Measurements from ENCODE around the gene BNIP5.

The BNIP5 gene

DNA sequence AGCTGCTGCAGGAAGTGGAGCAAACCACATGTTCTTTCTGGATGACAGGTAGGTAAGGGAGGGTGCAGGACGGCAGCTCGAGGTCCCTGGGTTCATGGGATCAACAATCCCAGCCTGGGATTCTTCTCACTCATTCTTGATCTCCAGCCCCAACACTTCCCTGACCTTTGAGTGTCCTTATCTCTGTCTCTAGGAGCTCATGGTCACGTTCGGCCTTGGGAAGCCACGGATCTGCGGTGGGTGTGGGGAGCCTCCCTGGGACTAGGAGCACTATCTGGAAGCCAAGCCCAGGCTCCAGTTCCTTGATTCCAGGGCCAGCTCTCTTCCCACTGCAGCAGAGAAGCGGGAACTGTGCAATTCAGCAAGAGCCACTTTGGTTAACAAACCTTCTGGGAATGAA is 27.5 kb downstream of the BNIP5 start:
- H4K20me1 ChIP-seq (ENCODE audit: insufficient read depth, low read length, poor library complexity, severe bottlenecking) = no peaks in the 10 kb centered on the region
- H3K36me3 ChIP-seq (ENCODE audit: insufficient read depth, low read length) = no peaks in the 10 kb centered on the region
- H2AFZ ChIP-seq (ENCODE audit: low read length) = no peak overlapping the region
- no peaks in the 10 kb centered on the region for H3K9me2 ChIP-seq (replicated peaks; ENCODE audit: low read depth, low read length)
- H3K27me3 ChIP-seq (ENCODE audit: insufficient read depth, low read length, poor library complexity, severe bottlenecking) = no peaks in the 10 kb centered on the region
- H3K4me2 ChIP-seq (ENCODE audit: low read depth, low read length, poor library complexity, severe bottlenecking) = no peak overlapping the region
- H3K9ac ChIP-seq (ENCODE audit: low read depth, low read length, poor library complexity, severe bottlenecking) = no peak overlapping the region
- no peaks in the 10 kb centered on the region for H3K4me1 ChIP-seq (ENCODE audit: insufficient read depth, low read length, poor library complexity, severe bottlenecking)
- TF ChIP-seq EZH2phosphoT487 (IDR thresholded peaks at IDR 0.05; ENCODE audit: borderline replicate concordance) = no peak
- TF ChIP-seq, protein P1, sequence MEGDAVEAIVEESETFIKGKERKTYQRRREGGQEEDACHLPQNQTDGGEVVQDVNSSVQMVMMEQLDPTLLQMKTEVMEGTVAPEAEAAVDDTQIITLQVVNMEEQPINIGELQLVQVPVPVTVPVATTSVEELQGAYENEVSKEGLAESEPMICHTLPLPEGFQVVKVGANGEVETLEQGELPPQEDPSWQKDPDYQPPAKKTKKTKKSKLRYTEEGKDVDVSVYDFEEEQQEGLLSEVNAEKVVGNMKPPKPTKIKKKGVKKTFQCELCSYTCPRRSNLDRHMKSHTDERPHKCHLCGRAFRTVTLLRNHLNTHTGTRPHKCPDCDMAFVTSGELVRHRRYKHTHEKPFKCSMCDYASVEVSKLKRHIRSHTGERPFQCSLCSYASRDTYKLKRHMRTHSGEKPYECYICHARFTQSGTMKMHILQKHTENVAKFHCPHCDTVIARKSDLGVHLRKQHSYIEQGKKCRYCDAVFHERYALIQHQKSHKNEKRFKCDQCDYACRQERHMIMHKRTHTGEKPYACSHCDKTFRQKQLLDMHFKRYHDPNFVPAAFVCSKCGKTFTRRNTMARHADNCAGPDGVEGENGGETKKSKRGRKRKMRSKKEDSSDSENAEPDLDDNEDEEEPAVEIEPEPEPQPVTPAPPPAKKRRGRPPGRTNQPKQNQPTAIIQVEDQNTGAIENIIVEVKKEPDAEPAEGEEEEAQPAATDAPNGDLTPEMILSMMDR (conservative IDR thresholded peaks at IDR 0.05; ENCODE audit: low read length) = no peak
- H3F3A ChIP-seq (ENCODE audit: low read depth) = no peaks in the 10 kb centered on the region
- no peaks in the 10 kb centered on the region for H3K9me3 ChIP-seq (ENCODE audit: insufficient read depth, low read depth, low read length)
- H3K4me3 ChIP-seq (ENCODE audit: low read length, poor library complexity, severe bottlenecking) = no peak overlapping the region
- no peaks in the 10 kb centered on the region for H3K79me2 ChIP-seq (ENCODE audit: insufficient read depth, low read length)

DNA sequence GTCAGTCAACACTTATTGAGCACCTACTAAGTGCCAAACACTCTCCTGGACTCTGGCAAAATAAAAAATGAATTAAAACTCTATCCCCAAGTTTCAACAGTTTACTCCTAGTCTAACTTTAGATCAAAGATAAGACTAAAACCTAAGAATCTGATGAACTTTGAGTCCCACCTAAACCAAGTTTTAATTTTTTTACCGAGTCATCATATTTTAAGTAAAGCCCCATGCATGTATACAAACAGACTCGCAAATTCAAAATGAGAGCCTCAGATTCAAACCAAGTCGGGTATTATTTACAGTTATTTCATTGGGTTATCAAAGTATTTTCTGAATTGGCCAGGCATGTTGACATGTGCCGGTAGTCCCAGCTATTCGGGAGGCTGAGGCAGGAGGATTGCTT is 28.2 kb downstream of the BNIP5 start:
- H3K4me2 ChIP-seq (ENCODE audit: low read depth, low read length, poor library complexity, severe bottlenecking) = no peak overlapping the region
- H4K20me1 ChIP-seq (ENCODE audit: insufficient read depth, low read length, poor library complexity, severe bottlenecking) = no peaks in the 10 kb centered on the region
- H3K9me3 ChIP-seq (ENCODE audit: insufficient read depth, low read depth, low read length) = no peaks in the 10 kb centered on the region
- no peak overlapping the region for H2AFZ ChIP-seq (ENCODE audit: low read length)
- H3K79me2 ChIP-seq (ENCODE audit: insufficient read depth, low read length) = no peaks in the 10 kb centered on the region
- no peaks in the 10 kb centered on the region for H3K9me2 ChIP-seq (replicated peaks; ENCODE audit: low read depth, low read length)
- H3K4me1 ChIP-seq (ENCODE audit: insufficient read depth, low read length, poor library complexity, severe bottlenecking) = no peaks in the 10 kb centered on the region
- H3K4me3 ChIP-seq (ENCODE audit: low read length, poor library complexity, severe bottlenecking) = no peak overlapping the region
- no peaks in the 10 kb centered on the region for H3F3A ChIP-seq (ENCODE audit: low read depth)
- no peaks in the 10 kb centered on the region for H3K27me3 ChIP-seq (ENCODE audit: insufficient read depth, low read length, poor library complexity, severe bottlenecking)
- no peaks in the 10 kb centered on the region for H3K36me3 ChIP-seq (ENCODE audit: insufficient read depth, low read length)
- H3K9ac ChIP-seq (ENCODE audit: low read depth, low read length, poor library complexity, severe bottlenecking) = no peak overlapping the region
- TF ChIP-seq, protein P1 (conservative IDR thresholded peaks at IDR 0.05; ENCODE audit: low read length) = no peak
- TF ChIP-seq EZH2phosphoT487 (IDR thresholded peaks at IDR 0.05; ENCODE audit: borderline replicate concordance) = no peak

DNA sequence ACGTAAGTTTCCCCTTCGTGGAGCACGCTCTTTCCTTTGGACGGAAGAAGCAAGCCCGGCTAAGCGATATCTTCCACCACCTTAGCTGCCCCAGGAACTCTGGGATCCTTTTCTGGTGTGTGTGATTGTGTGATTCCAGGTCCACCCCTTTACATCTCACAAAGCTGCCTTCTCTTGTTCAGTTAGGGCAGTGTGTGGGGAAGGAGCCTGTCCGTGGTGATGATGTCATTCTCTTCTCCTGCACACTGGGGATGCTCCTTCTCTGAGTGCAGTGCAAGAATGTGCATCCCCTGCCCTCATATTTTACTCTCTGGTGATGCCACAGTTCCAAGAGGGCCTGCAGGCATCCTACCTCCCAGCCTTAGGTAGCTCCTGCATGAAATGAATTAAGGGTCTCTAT is 30.3 kb downstream of the BNIP5 start:
- Histone ChIP-seq H3K4me3 (ENCODE audit: low read length, poor library complexity, severe bottlenecking) (no peak overlapping the region), H3F3A (ENCODE audit: low read depth) (no peaks in the 10 kb centered on the region), H3K4me2 (ENCODE audit: low read depth, low read length, poor library complexity, severe bottlenecking) (no peak overlapping the region), H3K27me3 (ENCODE audit: insufficient read depth, low read length, poor library complexity, severe bottlenecking) (no peaks in the 10 kb centered on the region), H4K20me1 (ENCODE audit: insufficient read depth, low read length, poor library complexity, severe bottlenecking) (no peaks in the 10 kb centered on the region), H3K9ac (ENCODE audit: low read depth, low read length, poor library complexity, severe bottlenecking) (no peak overlapping the region), H3K36me3 (ENCODE audit: insufficient read depth, low read length) (no peaks in the 10 kb centered on the region), H3K9me3 (ENCODE audit: insufficient read depth, low read depth, low read length) (no peaks in the 10 kb centered on the region), H3K79me2 (ENCODE audit: insufficient read depth, low read length) (no peaks in the 10 kb centered on the region), H3K4me1 (ENCODE audit: insufficient read depth, low read length, poor library complexity, severe bottlenecking) (no peaks in the 10 kb centered on the region), H2AFZ (ENCODE audit: low read length) (no peak overlapping the region), H3K9me2 (replicated peaks; ENCODE audit: low read depth, low read length) (no peaks in the 10 kb centered on the region)
- TF ChIP-seq, protein P1 (conservative IDR thresholded peaks at IDR 0.05; ENCODE audit: low read length) = no peak
- no peak for TF ChIP-seq EZH2phosphoT487 (IDR thresholded peaks at IDR 0.05; ENCODE audit: borderline replicate concordance)
